ENCODE results near the gene ASB9. TPM values are rescaled to one million over a fixed set of nuclear protein-coding genes. Genes with fewer than 3 reads are reported as not detected.

ASB9 gene
- polyA plus RNA-seq, 1 donor from 2014 or later: not detected

DNA sequence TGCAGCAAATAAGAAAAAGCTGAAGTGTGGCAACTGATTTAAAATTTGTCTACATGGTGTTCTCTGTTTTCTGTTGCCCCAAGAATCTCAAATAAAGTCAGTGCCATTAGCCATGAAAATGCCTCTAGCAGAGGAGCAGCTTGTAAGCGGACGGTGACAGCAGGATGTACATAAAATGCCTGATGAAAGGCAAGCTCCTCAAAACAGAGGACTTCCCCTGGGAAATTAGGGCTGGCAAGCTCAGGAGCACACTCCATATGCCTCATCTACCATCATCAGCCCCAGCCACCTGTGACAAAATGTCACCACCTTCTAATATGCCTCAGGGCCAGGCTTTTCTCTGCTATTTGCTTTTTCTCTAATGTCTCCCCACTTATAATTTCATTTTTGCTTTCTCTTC, 54.5 kb downstream of the ASB9 start:
- Histone ChIP-seq H2AFZ (ENCODE audit: low read depth, low read length) (no peak overlapping the region), H3K27ac (ENCODE audit: low read length) (no peak overlapping the region)

DNA sequence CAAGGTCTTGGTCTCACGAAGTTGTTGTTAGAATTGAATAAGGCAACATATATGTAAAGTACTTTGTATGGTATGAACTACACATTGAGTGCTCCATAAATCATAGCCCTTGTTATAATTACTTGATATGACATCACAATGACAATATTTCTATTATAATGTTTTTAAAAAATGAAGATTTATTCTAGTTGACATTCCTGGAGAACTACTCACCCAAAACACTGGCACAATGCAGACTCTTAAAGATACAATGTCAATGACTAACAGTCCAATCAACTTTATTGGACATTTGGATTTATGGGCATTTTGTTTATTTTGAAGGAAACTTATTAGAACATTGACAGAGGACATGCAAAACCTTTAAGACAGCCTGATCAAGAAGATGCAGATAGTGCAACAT, 55.3 kb downstream of the ASB9 start:
- Histone ChIP-seq H3K9me3 (ENCODE audit: low read length) (no peaks in the 10 kb centered on the region), H2AFZ (ENCODE audit: low read depth, low read length) (no peak overlapping the region), H3K79me2 (replicated peaks; ENCODE audit: insufficient read depth, low read length) (no peaks in the 10 kb centered on the region), H3F3A (ENCODE audit: insufficient read depth, low read length, poor library complexity, severe bottlenecking) (no peaks in the 10 kb centered on the region), H3K4me3 (ENCODE audit: low read length) (no peak overlapping the region), H3K9me2 (ENCODE audit: insufficient read depth, low read length) (no peaks in the 10 kb centered on the region), H3K9ac (ENCODE audit: low read length) (no peak overlapping the region), H3K27ac (ENCODE audit: low read length) (no peak overlapping the region), H3K4me2 (ENCODE audit: low read length) (no peak overlapping the region), H3K27me3 (ENCODE audit: insufficient read depth, low read depth, low read length) (no peaks in the 10 kb centered on the region), H3K36me3 (ENCODE audit: insufficient read depth, low read length) (no peaks in the 10 kb centered on the region), H4K20me1 (ENCODE audit: insufficient read depth) (no peaks in the 10 kb centered on the region)
- no peak for TF ChIP-seq POLR2AphosphoS5 (IDR thresholded peaks at IDR 0.05)
- no peak for TF ChIP-seq EZH2 (IDR thresholded peaks at IDR 0.05; ENCODE audit: borderline replicate concordance, insufficient read depth, low read length, poor library complexity, severe bottlenecking)
- TF ChIP-seq TAF1 (IDR thresholded peaks at IDR 0.05; ENCODE audit: low read depth): no peak
- no peak for TF ChIP-seq MXI1 (conservative IDR thresholded peaks at IDR 0.05; ENCODE audit: poor library complexity, severe bottlenecking)
- TF ChIP-seq, protein P1, sequence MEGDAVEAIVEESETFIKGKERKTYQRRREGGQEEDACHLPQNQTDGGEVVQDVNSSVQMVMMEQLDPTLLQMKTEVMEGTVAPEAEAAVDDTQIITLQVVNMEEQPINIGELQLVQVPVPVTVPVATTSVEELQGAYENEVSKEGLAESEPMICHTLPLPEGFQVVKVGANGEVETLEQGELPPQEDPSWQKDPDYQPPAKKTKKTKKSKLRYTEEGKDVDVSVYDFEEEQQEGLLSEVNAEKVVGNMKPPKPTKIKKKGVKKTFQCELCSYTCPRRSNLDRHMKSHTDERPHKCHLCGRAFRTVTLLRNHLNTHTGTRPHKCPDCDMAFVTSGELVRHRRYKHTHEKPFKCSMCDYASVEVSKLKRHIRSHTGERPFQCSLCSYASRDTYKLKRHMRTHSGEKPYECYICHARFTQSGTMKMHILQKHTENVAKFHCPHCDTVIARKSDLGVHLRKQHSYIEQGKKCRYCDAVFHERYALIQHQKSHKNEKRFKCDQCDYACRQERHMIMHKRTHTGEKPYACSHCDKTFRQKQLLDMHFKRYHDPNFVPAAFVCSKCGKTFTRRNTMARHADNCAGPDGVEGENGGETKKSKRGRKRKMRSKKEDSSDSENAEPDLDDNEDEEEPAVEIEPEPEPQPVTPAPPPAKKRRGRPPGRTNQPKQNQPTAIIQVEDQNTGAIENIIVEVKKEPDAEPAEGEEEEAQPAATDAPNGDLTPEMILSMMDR (IDR thresholded peaks at IDR 0.05; ENCODE audit: poor library complexity, severe bottlenecking): no peak
- TF ChIP-seq SMC3 (conservative IDR thresholded peaks at IDR 0.05; ENCODE audit: poor library complexity): no peak
- TF ChIP-seq RAD21 (conservative IDR thresholded peaks at IDR 0.05): no peak
- no peak for TF ChIP-seq EP300 (conservative IDR thresholded peaks at IDR 0.05; ENCODE audit: poor library complexity, severe bottlenecking)
- TF ChIP-seq, protein P2, sequence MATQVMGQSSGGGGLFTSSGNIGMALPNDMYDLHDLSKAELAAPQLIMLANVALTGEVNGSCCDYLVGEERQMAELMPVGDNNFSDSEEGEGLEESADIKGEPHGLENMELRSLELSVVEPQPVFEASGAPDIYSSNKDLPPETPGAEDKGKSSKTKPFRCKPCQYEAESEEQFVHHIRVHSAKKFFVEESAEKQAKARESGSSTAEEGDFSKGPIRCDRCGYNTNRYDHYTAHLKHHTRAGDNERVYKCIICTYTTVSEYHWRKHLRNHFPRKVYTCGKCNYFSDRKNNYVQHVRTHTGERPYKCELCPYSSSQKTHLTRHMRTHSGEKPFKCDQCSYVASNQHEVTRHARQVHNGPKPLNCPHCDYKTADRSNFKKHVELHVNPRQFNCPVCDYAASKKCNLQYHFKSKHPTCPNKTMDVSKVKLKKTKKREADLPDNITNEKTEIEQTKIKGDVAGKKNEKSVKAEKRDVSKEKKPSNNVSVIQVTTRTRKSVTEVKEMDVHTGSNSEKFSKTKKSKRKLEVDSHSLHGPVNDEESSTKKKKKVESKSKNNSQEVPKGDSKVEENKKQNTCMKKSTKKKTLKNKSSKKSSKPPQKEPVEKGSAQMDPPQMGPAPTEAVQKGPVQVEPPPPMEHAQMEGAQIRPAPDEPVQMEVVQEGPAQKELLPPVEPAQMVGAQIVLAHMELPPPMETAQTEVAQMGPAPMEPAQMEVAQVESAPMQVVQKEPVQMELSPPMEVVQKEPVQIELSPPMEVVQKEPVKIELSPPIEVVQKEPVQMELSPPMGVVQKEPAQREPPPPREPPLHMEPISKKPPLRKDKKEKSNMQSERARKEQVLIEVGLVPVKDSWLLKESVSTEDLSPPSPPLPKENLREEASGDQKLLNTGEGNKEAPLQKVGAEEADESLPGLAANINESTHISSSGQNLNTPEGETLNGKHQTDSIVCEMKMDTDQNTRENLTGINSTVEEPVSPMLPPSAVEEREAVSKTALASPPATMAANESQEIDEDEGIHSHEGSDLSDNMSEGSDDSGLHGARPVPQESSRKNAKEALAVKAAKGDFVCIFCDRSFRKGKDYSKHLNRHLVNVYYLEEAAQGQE (IDR thresholded peaks at IDR 0.05; ENCODE audit: borderline replicate concordance): no peak

More for the DNA sequence above, 54.5 kb downstream of the ASB9 start:
- H3K4me2 ChIP-seq (ENCODE audit: low read length): no peak overlapping the region
- H3K9me3 ChIP-seq (ENCODE audit: low read length): no peaks in the 10 kb centered on the region
- H3K27me3 ChIP-seq (ENCODE audit: insufficient read depth, low read depth, low read length): no peaks in the 10 kb centered on the region
- no peaks in the 10 kb centered on the region for H3K36me3 ChIP-seq (ENCODE audit: insufficient read depth, low read length)
- H3K9ac ChIP-seq (ENCODE audit: low read length): no peak overlapping the region
- no peaks in the 10 kb centered on the region for H3F3A ChIP-seq (ENCODE audit: insufficient read depth, low read length, poor library complexity, severe bottlenecking)
- no peaks in the 10 kb centered on the region for H3K79me2 ChIP-seq (replicated peaks; ENCODE audit: insufficient read depth, low read length)
- no peaks in the 10 kb centered on the region for H3K9me2 ChIP-seq (ENCODE audit: insufficient read depth, low read length)
- no peak overlapping the region for H3K4me3 ChIP-seq (ENCODE audit: low read length)
- TF ChIP-seq MXI1 (conservative IDR thresholded peaks at IDR 0.05; ENCODE audit: poor library complexity, severe bottlenecking) (no peak), EZH2 (IDR thresholded peaks at IDR 0.05; ENCODE audit: borderline replicate concordance, insufficient read depth, low read length, poor library complexity, severe bottlenecking) (no peak), SMC3 (conservative IDR thresholded peaks at IDR 0.05; ENCODE audit: poor library complexity) (no peak), TAF1 (IDR thresholded peaks at IDR 0.05; ENCODE audit: low read depth) (no peak), RAD21 (conservative IDR thresholded peaks at IDR 0.05) (no peak), EP300 (conservative IDR thresholded peaks at IDR 0.05; ENCODE audit: poor library complexity, severe bottlenecking) (no peak), POLR2AphosphoS5 (IDR thresholded peaks at IDR 0.05) (no peak)
- TF ChIP-seq, protein P1 (IDR thresholded peaks at IDR 0.05; ENCODE audit: poor library complexity, severe bottlenecking): no peak
- TF ChIP-seq, protein P2 (IDR thresholded peaks at IDR 0.05; ENCODE audit: borderline replicate concordance): no peak
- H4K20me1 ChIP-seq (ENCODE audit: insufficient read depth): no peaks in the 10 kb centered on the region

Data from neural cell (in vitro differentiated cells).